MM.1S (cell line): ENCODE results near the gene DMRTB1.

Experiments used
- DNase-seq: peaks from one replicate; pipeline ENCODE4 v3.0.0-alpha.2; 2015
- H2AFZ ChIP-seq: fragments of 300-600 bp; sonication (generic); 2 replicates; pipeline ENCODE4 v1.6.0; 2016; ENCODE audit warnings: antibody characterized with exemption, low read length
- H3F3A ChIP-seq: fragments of 300-600 bp; sonication (generic); 2 replicates; pipeline ENCODE4 v1.6.1; 2016; ENCODE audit warnings: mild to moderate bottlenecking, antibody characterized with exemption, low read length, moderate library complexity, mixed read lengths; ENCODE audit not compliant: insufficient read depth
- H3K27ac ChIP-seq: fragments of 300-600 bp; sonication (generic); 2 replicates; pipeline ENCODE4 v1.5.1; 2016; ENCODE audit warnings: mild to moderate bottlenecking, low read length
- H3K27me3 ChIP-seq: fragments of 300-600 bp; sonication (generic); replicated peaks from 2 replicates; pipeline ENCODE4 v1.6.0; 2016; ENCODE audit warnings: low read length; ENCODE audit not compliant: insufficient read depth
- H3K36me3 ChIP-seq: fragments of 300-600 bp; sonication (generic); replicated peaks from 2 replicates; pipeline ENCODE4 v1.6.1; 2016; ENCODE audit warnings: mild to moderate bottlenecking, low read length, mixed read lengths; ENCODE audit not compliant: insufficient read depth
- H3K4me1 ChIP-seq: fragments of 300-600 bp; sonication (generic); 2 replicates; pipeline ENCODE4 v1.6.1; 2016; ENCODE audit warnings: low read length, mixed read lengths
- H3K4me2 ChIP-seq: fragments of 300-600 bp; sonication (generic); 2 replicates; pipeline ENCODE4 v1.6.0; 2016; ENCODE audit warnings: low read depth, low read length
- H3K4me3 ChIP-seq: fragments of 300-600 bp; sonication (generic); 2 replicates; pipeline ENCODE4 v1.5.1; 2016; ENCODE audit warnings: low read length, mixed read lengths
- H3K79me2 ChIP-seq: fragments of 300-600 bp; sonication (generic); 2 replicates; pipeline ENCODE4 v1.6.1; 2016; ENCODE audit warnings: mixed run types, low read length, mixed read lengths
- H3K9ac ChIP-seq: fragments of 300-600 bp; sonication (generic); 2 replicates; pipeline ENCODE4 v1.6.1; 2016; ENCODE audit warnings: low read length, mixed read lengths
- H3K9me2 ChIP-seq: fragments of 300-600 bp; sonication (generic); replicated peaks from 2 replicates; pipeline ENCODE4 v1.6.1; 2016; ENCODE audit warnings: mild to moderate bottlenecking, low read length, mixed read lengths; ENCODE audit not compliant: insufficient read depth
- H3K9me3 ChIP-seq: fragments of 300-600 bp; sonication (generic); replicated peaks from 2 replicates; pipeline ENCODE4 v1.6.1; 2016; ENCODE audit warnings: mild to moderate bottlenecking, low read length, mixed read lengths; ENCODE audit not compliant: insufficient read depth
- H4K20me1 ChIP-seq: fragments of 300-600 bp; sonication (generic); 2 replicates; pipeline ENCODE4 v1.6.1; 2016; ENCODE audit warnings: mild to moderate bottlenecking, low read length, moderate library complexity, mixed read lengths; ENCODE audit not compliant: insufficient read depth
- CTCF ChIP-seq: fragments of 300-600 bp; sonication (generic); IDR thresholded peaks from 2 replicates; pipeline ENCODE4 v1.5.1; 2016; ENCODE audit warnings: antibody characterized with exemption, low read length, mixed read lengths
- EZH2 ChIP-seq: fragments of 300-600 bp; sonication (generic); optimal IDR thresholded peaks from 2 replicates; pipeline ENCODE3; 2017; ENCODE audit warnings: low read depth, mild to moderate bottlenecking, antibody characterized with exemption, low read length, mixed read lengths
- EZH2phosphoT487 ChIP-seq: fragments of 300-600 bp; sonication (generic); IDR thresholded peaks from 2 replicates; pipeline ENCODE4 v1.6.1; 2018; ENCODE audit warnings: antibody characterized with exemption, low read length

The DMRTB1 gene

DNA sequence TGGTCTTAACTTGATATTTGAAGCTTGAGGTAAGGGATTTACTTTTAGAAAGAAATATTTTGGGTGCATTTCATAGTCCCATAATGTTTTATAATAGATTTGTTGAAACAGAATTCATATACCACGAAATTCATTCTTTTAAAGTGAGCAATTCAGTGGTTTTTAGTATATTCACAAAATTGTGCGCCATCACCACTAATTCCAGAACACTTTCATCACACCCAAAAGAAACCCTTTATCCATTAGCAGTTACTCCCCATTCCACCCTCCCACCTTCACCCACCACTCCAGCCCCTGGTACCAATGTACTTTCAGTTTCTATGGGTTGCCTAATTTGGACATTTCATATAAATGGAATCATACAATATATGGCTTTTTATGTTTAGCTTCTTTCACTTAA is 38.9 kb upstream of the DMRTB1 start:
- no peak for DNase-seq
- Histone ChIP-seq H3K9me2 (no peaks in the 10 kb centered on the region), H3K9ac (no peak overlapping the region), H3K27ac (no peak overlapping the region), H3F3A (no peaks in the 10 kb centered on the region), H3K4me1 (no peaks in the 10 kb centered on the region), H3K27me3 (no peaks in the 10 kb centered on the region), H4K20me1 (no peaks in the 10 kb centered on the region), H3K4me2 (no peak overlapping the region), H3K79me2 (no peaks in the 10 kb centered on the region), H3K9me3 (no peaks in the 10 kb centered on the region), H3K36me3 (no peaks in the 10 kb centered on the region), H3K4me3 (no peak overlapping the region), H2AFZ (no peak overlapping the region)
- TF ChIP-seq EZH2phosphoT487 (no peak), EZH2 (no peak), CTCF (no peak)

DNA sequence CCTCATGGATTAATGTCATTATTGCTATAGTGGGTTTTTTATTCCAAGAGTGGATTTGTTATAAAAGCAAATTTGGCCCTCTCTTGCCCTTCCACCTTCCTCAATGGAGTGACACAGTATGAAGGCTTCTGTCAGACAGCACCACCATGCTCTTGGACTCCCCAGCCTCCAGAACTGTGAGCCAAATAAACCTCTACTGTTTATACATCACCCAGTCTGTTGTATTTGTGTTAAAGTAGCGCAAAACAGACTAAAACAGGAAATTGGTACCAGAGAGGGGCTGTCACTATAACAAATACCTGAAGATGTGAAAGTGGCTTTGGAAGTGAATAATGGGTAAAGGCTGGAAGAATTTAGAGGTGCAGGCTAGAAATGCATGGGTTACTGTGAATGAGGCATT is 38.0 kb upstream of the DMRTB1 start:
- H3K36me3 ChIP-seq, result no peaks in the 10 kb centered on the region
- no peak for DNase-seq
- H3K27ac ChIP-seq, result no peak overlapping the region
- H3F3A ChIP-seq, result no peaks in the 10 kb centered on the region
- no peak overlapping the region for H3K4me3 ChIP-seq
- TF ChIP-seq EZH2 (no peak), CTCF (no peak), EZH2phosphoT487 (no peak)
- no peak overlapping the region for H2AFZ ChIP-seq
- no peaks in the 10 kb centered on the region for H3K4me1 ChIP-seq
- H3K9me2 ChIP-seq, result no peaks in the 10 kb centered on the region
- H3K9ac ChIP-seq, result no peak overlapping the region
- H3K79me2 ChIP-seq, result no peaks in the 10 kb centered on the region
- H3K9me3 ChIP-seq, result no peaks in the 10 kb centered on the region
- H3K4me2 ChIP-seq, result no peak overlapping the region
- no peaks in the 10 kb centered on the region for H4K20me1 ChIP-seq
- H3K27me3 ChIP-seq, result no peaks in the 10 kb centered on the region

DNA sequence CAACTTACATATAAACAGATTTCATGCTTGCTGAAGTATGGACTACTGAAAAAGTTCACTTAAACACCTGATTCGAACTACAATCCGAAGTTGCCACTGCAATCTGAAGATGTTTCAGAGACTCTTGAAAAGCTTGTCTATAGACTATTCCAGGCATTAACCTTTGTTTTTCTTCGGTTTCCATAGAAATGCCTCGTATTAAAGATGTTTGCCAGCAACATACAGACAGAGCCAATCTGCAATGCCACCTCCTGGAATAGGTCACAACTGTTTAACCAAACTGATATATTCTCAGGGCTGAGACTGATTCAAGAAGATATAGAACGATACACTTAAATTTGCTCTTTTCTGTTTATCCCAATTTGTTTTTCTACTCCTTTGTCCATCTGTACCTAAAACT is 28.9 kb upstream of the DMRTB1 start:
- Histone ChIP-seq H3K36me3 (no peaks in the 10 kb centered on the region), H3K27ac (no peak overlapping the region), H3K4me1 (no peaks in the 10 kb centered on the region), H4K20me1 (no peaks in the 10 kb centered on the region), H3K9ac (no peak overlapping the region), H3K4me3 (no peak overlapping the region), H3K4me2 (no peak overlapping the region), H3K27me3 (no peaks in the 10 kb centered on the region), H3K79me2 (no peaks in the 10 kb centered on the region), H3K9me2 (no peaks in the 10 kb centered on the region), H3K9me3 (no peaks in the 10 kb centered on the region), H2AFZ (no peak overlapping the region), H3F3A (no peaks in the 10 kb centered on the region)
- no peak for DNase-seq
- no peak for TF ChIP-seq CTCF
- no peak for TF ChIP-seq EZH2phosphoT487
- TF ChIP-seq EZH2, result no peak
